Measurements from ENCODE around the gene KLK14. TPM values are rescaled to one million over a fixed set of nuclear protein-coding genes. Genes with fewer than 3 reads are reported as not detected.
A peak's percentile ranks its signal among the peaks of the same experiment; 100 is the strongest.

The KLK14 gene
- total RNA-seq, 1 donor from 2014 or later = not detected

DNA sequence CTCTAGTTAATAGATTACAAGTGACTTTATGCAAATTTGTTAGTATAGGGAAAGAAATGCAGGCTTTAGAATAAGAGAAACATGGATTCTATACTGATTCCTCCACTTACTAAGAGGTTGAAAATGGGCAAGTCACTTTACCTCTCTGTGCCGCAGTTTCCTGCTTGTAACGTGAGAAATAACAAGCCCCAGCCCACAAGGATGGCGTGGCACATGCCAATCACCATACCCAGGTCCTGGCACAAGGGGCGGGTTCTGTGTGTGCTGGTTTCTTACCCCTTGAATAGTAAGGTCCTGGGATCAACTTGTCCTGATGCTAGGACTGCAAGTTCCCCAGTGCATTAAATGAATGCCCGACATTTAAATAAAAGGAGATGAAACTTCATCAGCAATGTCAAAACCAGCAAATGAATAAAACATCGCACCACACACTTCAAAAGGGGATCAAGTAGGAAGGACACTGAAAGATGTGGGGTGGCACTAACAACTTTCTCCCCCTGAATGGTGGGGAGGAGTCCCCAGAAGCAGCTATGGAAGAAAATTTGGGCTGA is 34.1 kb upstream of the KLK14 start:
- Histone ChIP-seq H3K27me3 (ENCODE audit: control insufficient read depth, insufficient read depth, low read length) (peaks cover 5% of the 10 kb centered on the region), H3K36me3 (ENCODE audit: control insufficient read depth, insufficient read depth, low read length) (no peaks in the 10 kb centered on the region), H3K4me3 (ENCODE audit: low read depth, low read length) (no peak overlapping the region)
- no peak for DNase-seq (ENCODE audit: low read depth)
- TF ChIP-seq, protein P1, sequence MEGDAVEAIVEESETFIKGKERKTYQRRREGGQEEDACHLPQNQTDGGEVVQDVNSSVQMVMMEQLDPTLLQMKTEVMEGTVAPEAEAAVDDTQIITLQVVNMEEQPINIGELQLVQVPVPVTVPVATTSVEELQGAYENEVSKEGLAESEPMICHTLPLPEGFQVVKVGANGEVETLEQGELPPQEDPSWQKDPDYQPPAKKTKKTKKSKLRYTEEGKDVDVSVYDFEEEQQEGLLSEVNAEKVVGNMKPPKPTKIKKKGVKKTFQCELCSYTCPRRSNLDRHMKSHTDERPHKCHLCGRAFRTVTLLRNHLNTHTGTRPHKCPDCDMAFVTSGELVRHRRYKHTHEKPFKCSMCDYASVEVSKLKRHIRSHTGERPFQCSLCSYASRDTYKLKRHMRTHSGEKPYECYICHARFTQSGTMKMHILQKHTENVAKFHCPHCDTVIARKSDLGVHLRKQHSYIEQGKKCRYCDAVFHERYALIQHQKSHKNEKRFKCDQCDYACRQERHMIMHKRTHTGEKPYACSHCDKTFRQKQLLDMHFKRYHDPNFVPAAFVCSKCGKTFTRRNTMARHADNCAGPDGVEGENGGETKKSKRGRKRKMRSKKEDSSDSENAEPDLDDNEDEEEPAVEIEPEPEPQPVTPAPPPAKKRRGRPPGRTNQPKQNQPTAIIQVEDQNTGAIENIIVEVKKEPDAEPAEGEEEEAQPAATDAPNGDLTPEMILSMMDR (IDR thresholded peaks at IDR 0.05; ENCODE audit: insufficient read depth, low read length, poor library complexity, severe bottlenecking) = no peak

DNA sequence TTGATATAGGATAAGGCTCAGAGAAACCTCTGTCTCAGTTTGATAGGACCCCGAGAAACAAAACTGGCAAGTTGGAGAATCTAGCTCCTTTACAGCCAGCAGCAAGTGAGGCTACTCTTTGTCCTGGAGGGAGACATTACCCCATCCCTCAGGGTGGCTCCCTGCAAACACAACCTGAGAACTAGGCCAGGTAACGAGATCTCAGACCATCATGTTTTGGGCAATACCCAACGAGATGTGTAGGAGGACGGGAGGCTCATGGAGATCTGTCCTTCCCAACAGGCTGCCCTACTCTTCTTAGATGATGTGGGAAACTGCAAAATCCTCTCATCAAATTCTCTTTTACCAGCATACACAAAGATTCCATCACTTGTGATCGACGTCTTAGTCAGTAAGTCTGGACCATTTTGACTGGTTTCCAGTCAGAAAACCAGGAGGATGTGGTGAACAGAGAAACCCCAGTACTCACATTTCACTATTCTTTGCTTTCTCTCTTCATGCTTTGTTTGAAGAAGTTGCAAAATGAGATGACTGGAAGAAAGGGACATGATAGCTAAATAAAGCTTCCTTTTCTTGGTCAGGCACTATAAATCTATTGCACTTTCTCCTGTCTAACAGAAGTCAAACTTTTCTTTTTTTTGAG is 31.5 kb upstream of the KLK14 start:
- Histone ChIP-seq H3K4me3 (ENCODE audit: low read depth, low read length) (no peak overlapping the region), H3K27me3 (ENCODE audit: control insufficient read depth, insufficient read depth, low read length) (peaks cover 5% of the 10 kb centered on the region), H3K36me3 (ENCODE audit: control insufficient read depth, insufficient read depth, low read length) (no peaks in the 10 kb centered on the region)
- TF ChIP-seq, protein P1 (IDR thresholded peaks at IDR 0.05; ENCODE audit: insufficient read depth, low read length, poor library complexity, severe bottlenecking) = no peak
- no peak for DNase-seq (ENCODE audit: low read depth)

DNA sequence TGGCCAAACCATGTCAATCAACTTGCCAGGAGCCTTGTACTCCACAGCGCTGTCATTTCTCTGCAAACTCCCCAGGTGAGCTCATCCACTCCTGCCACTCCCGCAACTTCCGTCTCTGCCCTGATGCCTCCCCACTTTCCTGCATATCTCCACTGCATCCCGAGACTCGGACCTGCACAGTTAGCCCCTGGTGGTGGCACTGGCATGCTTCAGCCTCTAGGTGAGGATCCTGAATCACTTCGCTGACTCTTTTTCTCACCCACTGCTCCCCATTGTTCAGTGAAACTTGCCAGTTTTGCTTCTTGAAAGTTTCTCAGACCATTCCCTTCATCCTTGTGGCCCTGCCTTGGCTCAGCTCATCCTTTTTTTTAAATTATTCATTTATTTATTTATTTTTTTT is 28.9 kb upstream of the KLK14 start:
- DNase-seq (ENCODE audit: low read depth) = no peak
- H3K27me3 ChIP-seq (ENCODE audit: control insufficient read depth, insufficient read depth, low read length) = peaks cover 5% of the 10 kb centered on the region
- no peaks in the 10 kb centered on the region for H3K36me3 ChIP-seq (ENCODE audit: control insufficient read depth, insufficient read depth, low read length)

DNA sequence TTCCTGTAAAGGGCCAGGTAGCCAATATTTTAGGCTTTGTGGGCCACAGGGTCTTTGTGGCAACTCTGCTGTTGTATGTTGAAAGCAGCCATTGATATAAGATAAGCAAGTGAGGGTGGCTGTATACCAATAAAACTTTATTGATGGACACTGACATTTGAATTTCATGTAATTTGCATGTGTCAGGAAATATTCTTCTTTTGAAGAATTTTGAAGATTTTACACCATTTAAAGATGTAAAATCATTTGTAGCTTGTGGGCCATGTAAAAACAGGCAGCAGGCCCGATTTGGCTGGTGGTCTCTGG is 27.9 kb upstream of the KLK14 start:
- H3K27me3 ChIP-seq (ENCODE audit: control insufficient read depth, insufficient read depth, low read length) = peaks cover 5% of the 10 kb centered on the region
- H3K4me3 ChIP-seq (ENCODE audit: low read depth, low read length) = no peak overlapping the region
- DNase-seq (ENCODE audit: low read depth) = no peak
- no peaks in the 10 kb centered on the region for H3K36me3 ChIP-seq (ENCODE audit: control insufficient read depth, insufficient read depth, low read length)
- TF ChIP-seq, protein P1 (IDR thresholded peaks at IDR 0.05; ENCODE audit: insufficient read depth, low read length, poor library complexity, severe bottlenecking) = no peak

More for the DNA sequence above, 28.9 kb upstream of the KLK14 start:
- H3K4me3 ChIP-seq (ENCODE audit: low read depth, low read length) = no peak overlapping the region
- TF ChIP-seq, protein P1 (IDR thresholded peaks at IDR 0.05; ENCODE audit: insufficient read depth, low read length, poor library complexity, severe bottlenecking) = peak; percentile 19

DNA sequence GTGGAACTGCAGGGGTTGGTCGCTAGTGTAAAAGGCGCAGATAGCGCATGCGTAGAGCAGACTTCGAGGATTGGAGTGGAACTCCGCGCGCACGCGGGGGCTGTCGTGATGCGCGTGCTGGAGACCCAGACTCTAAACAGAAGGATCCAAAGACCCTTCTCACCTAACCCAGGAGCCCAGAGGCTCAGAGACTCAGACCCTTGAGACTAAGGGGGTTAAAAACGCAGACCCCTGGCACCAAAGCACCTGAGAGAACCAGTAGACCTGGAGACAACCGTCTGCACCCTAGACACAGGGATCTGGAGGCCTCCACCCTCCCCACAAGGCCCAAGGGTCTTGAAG is 26.1 kb upstream of the KLK14 start:
- peak overlapping the region; percentile 79 for H3K4me3 ChIP-seq (ENCODE audit: low read depth, low read length)
- H3K36me3 ChIP-seq (ENCODE audit: control insufficient read depth, insufficient read depth, low read length) = no peaks in the 10 kb centered on the region
- no peak for DNase-seq (ENCODE audit: low read depth)
- H3K27me3 ChIP-seq (ENCODE audit: control insufficient read depth, insufficient read depth, low read length) = peaks cover 5% of the 10 kb centered on the region
- TF ChIP-seq, protein P1 (IDR thresholded peaks at IDR 0.05; ENCODE audit: insufficient read depth, low read length, poor library complexity, severe bottlenecking) = no peak

All from kidney epithelial cell (primary cell).